Inflammatory macrophage (primary cell): ENCODE results near the gene HS6ST1.
"Not testable (repeated sequence)": the region's sequence is repeated elsewhere in the genome, so short reads cannot be mapped to it uniquely, and the experiment has no call there.

Experiments used
- DNase-seq, 2 donors: peaks; one replicate each; pipeline ENCODE4 v3.0.0-alpha.2; 2020 to 2022

Gene HS6ST1

GRCh38 chr2:128267197-128267596 lies 51.5 kb downstream of the HS6ST1 start:
- not testable (repeated sequence) for DNase-seq

DNA sequence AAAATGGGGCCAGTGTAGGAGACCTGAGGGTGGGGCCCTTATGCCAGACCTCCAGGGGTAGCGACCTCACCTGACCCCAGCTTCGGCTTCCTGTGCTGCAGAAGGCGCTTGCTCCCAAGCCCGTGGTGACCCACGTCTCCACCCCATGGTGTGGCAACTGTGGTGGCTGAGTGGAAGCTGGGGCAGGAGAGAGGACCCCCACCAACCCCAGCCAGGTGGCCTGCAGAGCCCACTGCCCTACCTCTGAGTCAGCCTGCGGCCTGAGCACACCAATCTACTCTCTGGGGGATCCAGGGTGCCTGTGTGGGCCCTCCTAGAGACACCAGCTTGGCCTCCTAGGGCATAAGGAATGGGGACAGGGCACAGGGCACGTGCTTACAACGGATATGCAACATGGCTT lies 52.2 kb downstream of the HS6ST1 start:
- not testable (repeated sequence) for DNase-seq

- DNase-seq = not testable (repeated sequence)
Measured at GRCh38 chr2:128265608-128265993, 53.1 kb downstream of the HS6ST1 start.

GRCh38 chr2:128264881-128265607 lies 53.6 kb downstream of the HS6ST1 start:
- no peak for DNase-seq

DNA sequence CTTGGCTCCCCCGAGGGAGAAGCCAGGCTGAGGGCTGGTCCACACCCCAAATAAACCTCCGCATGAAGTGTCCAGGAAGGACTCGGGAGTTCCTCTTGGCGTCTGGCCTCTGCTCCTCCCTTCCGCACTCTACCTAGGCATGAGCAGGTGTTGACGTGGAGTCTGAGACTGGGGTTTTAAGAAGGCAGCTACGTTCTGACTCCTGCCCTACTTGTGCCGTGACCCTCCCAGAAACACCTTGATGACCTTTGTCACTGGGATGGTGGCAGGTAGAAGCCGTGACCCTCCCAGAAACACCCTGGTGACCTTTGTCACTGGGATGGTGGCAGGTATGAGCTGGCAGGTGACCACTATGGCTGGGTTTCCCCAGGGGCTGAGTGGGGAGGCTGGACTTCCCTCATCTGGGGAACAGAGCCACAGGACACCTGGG lies 54.8 kb downstream of the HS6ST1 start:
- DNase-seq = no peak

DNA sequence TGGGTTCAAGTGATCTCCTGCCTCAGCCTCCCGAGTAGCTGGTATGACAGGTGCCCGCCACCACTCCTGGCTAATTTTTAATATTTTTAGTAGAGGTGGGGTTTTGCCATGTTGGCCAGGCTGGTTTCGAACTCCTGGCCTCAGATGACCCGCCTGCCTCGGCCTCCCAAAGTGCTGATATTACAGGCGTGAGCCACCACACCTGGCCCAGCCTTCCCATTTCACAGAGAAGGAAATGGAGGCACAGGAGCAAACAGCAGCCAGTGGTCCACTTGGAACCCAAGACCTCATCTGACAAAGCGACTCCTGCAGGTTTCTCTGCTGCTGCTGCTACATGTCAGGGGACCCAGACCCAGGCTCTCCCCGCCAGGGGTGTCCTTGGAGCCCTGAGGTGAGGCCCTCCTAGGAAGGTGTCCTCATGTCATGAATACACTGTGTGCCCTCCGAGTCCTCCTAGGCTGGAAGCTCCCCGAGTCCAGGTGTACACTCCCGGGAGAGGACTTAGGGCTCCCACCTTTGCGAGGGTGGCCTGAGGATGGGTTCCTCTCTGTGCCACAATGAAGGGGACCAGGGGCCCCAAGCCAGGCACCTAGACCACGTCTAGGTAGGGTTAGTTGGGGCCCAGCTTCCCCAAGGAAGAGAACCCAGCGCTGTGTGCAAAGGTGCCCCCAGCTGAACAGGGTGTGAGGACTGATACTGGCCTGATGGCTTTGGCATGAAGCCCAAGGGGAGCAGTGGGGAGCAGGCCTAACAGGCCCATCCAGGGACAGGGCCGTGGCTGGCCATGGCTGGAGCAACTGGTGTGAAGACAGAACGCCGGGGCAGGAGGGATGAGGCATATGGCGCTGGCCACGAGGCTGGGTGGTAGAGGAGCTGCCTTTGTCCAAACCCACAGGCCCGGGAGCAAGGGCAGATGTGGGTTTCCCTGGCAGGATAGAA lies 56.1 kb downstream of the HS6ST1 start:
- DNase-seq = no peak

DNA sequence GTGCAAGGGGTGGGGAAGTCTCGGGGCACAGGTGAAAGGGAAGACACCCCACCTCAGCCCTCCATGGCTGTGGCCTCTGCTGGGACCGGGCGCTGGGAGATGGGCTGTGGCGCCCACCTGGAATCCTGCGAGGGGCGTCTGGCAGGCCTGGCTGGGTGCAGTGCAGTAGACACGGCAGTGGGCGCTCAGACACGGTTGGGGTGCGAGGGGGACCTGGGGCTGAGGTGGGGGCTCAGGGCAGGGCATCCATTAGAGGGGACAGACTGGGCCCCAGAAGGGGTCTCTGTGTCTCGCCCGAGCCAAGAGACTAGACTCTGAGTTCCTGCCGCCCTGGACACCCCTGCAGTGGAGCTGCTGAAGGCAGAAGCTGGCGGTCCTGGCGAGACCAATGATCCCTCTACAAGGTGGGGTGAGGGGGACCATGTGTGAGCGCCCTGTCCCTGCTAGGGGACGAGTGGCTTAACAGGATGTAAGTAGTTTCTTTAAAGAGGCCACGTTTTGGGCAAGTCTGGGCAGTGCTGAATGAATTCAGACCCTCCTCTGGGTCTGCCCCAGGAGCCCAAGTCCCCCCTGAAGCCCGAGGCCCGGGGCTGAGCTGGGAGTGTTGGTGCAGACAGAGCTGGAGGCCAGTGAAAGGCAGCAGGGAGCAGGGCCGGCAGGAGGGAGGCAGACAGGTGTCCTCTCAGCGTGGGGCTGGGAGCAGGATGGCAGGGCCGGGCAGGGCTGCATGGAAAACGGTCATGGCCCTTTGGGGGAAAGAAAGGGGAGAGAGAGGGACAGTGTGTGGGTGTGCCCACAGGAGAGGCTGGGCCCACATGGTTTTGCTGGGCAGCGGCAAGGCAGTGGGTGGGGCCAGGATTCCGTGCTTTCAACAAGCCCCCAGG lies 57.2 kb downstream of the HS6ST1 start:
- no peak for DNase-seq

GRCh38 chr2:128260239-128261138 lies 58.2 kb downstream of the HS6ST1 start:
- no peak for DNase-seq

DNA sequence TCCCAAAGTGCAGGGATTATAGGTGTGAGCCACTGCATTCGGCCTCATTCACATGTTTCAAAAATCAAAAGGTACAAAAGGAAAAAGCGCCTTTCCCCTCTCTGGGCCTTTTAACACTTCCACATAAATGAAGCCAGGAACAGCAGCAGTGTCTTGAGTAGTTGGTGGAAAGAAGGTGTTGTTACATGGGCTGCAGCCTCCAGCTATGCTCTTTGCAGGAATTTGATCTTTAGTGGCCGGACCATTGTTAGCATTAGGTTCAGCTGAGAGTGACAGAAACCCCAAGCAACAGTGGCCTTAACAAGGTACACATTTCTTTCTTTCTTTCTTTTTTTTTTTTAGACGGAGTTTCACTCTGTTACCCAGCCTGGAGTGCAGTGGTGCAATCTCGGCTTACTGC lies 59.1 kb downstream of the HS6ST1 start:
- no peak for DNase-seq

GRCh38 chr2:128258218-128258617 lies 60.5 kb downstream of the HS6ST1 start:
- DNase-seq = no peak

GRCh38 chr2:128252501-128252900 lies 66.2 kb downstream of the HS6ST1 start:
- no peak for DNase-seq

DNA sequence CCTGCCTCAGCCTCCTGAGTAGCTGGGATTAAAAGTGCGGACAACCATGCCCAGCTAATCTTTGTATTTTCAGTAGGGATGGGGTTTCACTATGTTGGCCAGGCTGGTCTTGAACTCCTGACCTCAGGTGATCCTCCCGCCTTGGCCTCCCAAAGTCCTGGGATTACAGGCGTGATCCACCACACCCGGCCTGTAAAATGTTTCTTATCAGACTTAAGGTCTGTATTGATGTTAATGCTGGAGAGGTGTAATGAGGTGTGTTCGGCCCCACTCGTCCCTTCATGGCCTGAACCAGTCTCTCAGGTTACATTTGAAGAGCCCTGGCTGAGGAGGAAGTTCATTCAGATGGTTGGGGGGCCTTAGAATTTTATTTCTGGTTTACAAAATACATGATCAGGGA lies 66.6 kb downstream of the HS6ST1 start:
- DNase-seq = not testable (repeated sequence)

GRCh38 chr2:128250229-128251025 lies 68.2 kb downstream of the HS6ST1 start:
- no peak for DNase-seq

DNA sequence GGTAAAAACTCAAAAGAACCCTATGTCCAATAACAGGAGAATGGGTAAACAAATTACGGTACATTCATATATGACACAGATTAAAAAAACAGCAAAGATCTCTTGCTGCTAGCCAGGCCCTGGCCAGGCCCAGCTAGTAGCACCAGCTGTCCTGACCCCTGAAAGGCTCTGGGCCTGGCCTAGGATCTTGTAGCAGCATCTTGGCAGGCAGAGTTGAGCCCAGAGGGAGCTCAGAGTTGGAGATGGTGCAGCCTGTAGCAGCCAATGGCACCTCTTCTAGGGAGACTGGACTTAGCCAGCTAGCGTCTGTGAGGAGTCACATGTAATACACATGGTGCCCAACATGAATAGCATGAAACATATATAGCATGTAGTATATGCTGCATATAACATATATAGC lies 69.1 kb downstream of the HS6ST1 start:
- DNase-seq = no peak

DNA sequence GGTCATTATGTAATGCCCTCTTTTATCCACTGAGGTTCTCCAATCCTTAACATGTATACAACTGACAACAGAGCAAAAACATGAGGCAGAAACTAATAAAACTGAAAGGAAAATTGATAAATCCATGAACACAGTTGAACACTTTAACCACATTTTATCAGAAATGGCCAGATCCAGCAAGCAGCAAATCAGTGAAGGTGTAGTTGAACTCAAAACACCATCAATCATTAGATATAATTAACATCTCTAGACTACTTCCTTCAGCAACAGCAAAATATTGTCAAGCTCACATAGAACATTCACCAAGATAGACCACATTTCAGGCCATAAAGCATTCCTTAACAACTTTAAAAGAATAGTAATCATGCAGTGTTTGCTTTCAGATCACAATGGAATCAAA lies 72.9 kb downstream of the HS6ST1 start:
- no peak for DNase-seq

DNA sequence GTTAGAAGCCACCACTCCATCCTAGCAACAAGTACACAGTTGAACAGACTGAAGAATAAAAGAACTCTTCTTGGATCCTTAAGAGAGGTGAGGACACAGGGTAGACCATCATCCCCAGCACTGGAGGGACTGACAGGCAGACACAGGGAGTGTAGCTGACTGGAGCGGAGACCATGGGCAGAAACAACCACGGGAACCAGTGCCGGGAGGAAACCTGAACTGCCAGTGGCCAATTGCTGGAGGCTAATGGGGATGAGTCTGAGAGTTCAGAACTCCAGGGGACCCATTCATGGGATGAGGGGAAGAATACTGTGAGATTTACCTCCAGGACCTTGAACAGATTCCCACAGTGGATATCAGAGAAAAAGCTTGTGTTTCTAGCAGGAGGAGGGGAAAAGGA lies 76.8 kb downstream of the HS6ST1 start:
- DNase-seq = no peak

DNA sequence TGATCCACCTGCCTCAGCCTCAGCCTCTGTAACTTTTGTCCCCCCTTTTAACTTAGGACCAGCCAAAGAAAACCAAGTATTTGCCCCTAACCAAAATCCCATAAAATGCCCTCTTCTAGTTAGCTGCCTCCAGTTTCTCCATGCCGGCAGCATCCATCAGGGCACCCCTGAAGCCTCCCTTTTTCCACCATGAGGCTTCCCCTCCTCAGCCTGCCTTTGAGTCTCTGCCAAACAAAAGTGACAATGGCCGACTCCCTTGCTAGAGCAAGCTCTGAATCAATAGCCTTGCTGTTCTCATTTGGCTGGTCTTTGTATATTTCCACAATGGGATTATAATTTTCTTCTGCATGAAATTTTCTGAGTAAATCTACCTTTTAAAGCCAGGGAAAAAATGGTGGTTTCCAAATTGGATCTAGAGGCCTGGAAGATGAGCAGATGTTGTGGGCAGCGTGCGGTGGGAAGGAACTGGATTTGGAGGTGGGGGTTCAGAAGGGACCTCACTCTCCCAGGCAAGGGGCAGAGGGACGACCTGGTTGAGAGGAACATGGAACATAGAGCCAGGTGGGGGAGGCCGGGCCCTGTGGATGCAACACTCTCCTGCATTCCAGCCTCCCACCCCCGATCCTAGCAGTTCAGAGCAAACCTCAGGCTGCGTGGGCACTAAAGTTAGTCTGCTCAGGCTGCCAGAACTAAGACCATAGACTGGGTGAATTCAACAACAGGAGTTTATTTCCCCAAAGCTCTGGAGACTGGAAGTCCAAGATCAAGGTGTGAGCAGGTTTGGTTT lies 80.6 kb downstream of the HS6ST1 start:
- no peak for DNase-seq

DNA sequence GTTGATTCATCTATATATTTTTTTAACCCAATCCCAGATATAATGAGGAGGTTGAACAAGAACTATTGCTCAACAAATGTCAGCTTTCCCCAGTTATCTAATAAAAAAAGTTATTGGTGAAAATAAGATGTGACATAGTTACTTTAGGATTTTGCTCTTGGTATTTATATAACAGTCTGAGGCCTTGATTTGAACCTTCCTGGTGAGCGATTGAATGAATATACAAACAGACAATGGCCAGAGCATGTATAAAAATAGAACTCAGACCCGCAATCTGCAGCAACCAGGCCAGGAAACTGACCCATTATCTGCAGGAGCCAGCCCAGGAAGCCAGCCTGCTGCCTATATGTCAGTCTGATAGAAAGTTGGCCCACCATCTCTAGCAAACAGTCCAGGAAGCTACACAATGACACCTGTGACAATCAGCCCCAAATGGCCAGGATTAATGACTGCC lies 81.6 kb downstream of the HS6ST1 start:
- no peak for DNase-seq

DNA sequence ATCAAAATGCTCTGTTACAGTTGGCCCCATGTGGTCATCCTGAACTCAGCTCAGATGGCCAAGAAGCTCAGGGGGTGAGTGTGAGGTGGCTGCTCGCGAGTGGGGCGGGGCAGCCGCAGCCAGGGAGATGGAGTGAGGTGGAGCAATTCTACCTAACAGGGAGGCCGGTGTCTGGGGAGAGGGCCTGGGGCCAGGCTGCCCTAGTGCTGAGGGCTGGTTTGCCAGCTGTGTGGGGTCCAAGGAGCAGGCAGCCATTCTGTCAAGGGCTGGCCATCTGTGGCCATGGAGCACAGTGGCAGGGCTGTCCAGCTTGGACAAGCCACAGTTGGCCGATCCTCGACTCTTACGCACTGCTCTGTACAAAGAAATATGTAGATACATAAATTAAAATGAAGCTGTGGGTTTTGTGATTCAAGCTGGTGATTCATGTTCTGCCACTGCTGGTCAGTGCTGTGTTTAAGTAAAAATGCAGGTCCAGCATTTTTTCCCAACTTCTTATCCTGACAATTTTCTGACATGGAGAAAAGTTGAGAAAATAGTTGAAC lies 82.1 kb downstream of the HS6ST1 start:
- no peak for DNase-seq

GRCh38 chr2:128235581-128235980 lies 83.1 kb downstream of the HS6ST1 start:
- no peak for DNase-seq
